SK-N-SH treated with all-trans-retinoic acid at 6 μM for 48 hours (cell line): ENCODE results near the gene KIF24.

Source experiments
- ATAC-seq: fragments of 200-7000 bp; cut with Tn5 transposase; 3 replicates; pipeline ENCODE4 v1.9.1; 2020; ENCODE audit warnings: mild to moderate bottlenecking, moderate library complexity
- CSDC2 ChIP-seq: fragments of 250-450 bp; sonication (Bioruptor Pico); IDR thresholded peaks from 2 replicates; pipeline ENCODE4 v1.5.0; 2020; ENCODE audit warnings: mild to moderate bottlenecking, moderate library complexity
- ESRRG ChIP-seq: fragments of 250-450 bp; sonication (Bioruptor Pico); IDR thresholded peaks from 2 replicates; pipeline ENCODE4 v1.6.1; 2021; ENCODE audit warnings: mild to moderate bottlenecking
- GLIS3 ChIP-seq: fragments of 250-450 bp; sonication (Bioruptor Pico); IDR thresholded peaks from 2 replicates; pipeline ENCODE4 v1.5.0; 2020; ENCODE audit warnings: mild to moderate bottlenecking, moderate library complexity
- ISL1 ChIP-seq: fragments of 250-450 bp; sonication (Bioruptor Pico); IDR thresholded peaks from 2 replicates; pipeline ENCODE4 v2.1.2; 2022; ENCODE audit warnings: mild to moderate bottlenecking, moderate library complexity
- OSR1 ChIP-seq: fragments of 250-450 bp; sonication (Bioruptor Pico); IDR thresholded peaks from 2 replicates; pipeline ENCODE4 v1.8.0; 2022; ENCODE audit warnings: moderate library complexity, mild to moderate bottlenecking, inconsistent platforms
- PPARA ChIP-seq: fragments of 250-450 bp; sonication (Bioruptor Pico); IDR thresholded peaks from 2 replicates; pipeline ENCODE4 v1.5.0; 2020; ENCODE audit warnings: mild to moderate bottlenecking, borderline replicate concordance
- SNAI2 ChIP-seq: fragments of 250-450 bp; sonication (Bioruptor Pico); IDR thresholded peaks from 2 replicates; pipeline ENCODE4 v1.5.0; 2020; ENCODE audit warnings: mild to moderate bottlenecking, moderate library complexity
- TCF4 ChIP-seq: fragments of 250-450 bp; sonication (Bioruptor Pico); IDR thresholded peaks from 2 replicates; pipeline ENCODE4 v1.8.0; 2021; ENCODE audit warnings: mild to moderate bottlenecking, moderate library complexity, borderline replicate concordance
- TOX ChIP-seq: fragments of 250-450 bp; sonication (Bioruptor Pico); IDR thresholded peaks from 2 replicates; pipeline ENCODE4 v1.8.0; 2021; ENCODE audit warnings: mild to moderate bottlenecking, moderate library complexity, borderline replicate concordance
- ZC3H10 ChIP-seq: fragments of 250-450 bp; sonication (Bioruptor Pico); IDR thresholded peaks from 2 replicates; pipeline ENCODE4 v1.5.1; 2021; ENCODE audit warnings: mild to moderate bottlenecking, moderate library complexity
- ZFP30 ChIP-seq: fragments of 450-650 bp; formaldehyde crosslinking; IDR thresholded peaks from 2 replicates; pipeline ENCODE4 v1.5.0; 2022; ENCODE audit warnings: mild to moderate bottlenecking, moderate library complexity
- ZNF565 ChIP-seq: fragments of 450-650 bp; formaldehyde crosslinking; conservative IDR thresholded peaks from 2 replicates; pipeline ENCODE4 v1.5.0; 2020; ENCODE audit warnings: low read depth, mild to moderate bottlenecking, moderate library complexity
- ZNF8 ChIP-seq: fragments of 450-650 bp; formaldehyde crosslinking; IDR thresholded peaks from 2 replicates; pipeline ENCODE4 v1.5.0; 2020; ENCODE audit warnings: mild to moderate bottlenecking, moderate library complexity
- TF ChIP-seq, protein P1 (sequence below): fragments of 250-450 bp; sonication (Bioruptor Pico); IDR thresholded peaks from 2 replicates; pipeline ENCODE4 v1.5.0; 2020; ENCODE audit warnings: mild to moderate bottlenecking, moderate library complexity
- TF ChIP-seq, protein P2 (sequence below): fragments of 250-450 bp; sonication (Bioruptor Pico); IDR thresholded peaks from 2 replicates; pipeline ENCODE4 v1.8.0; 2021; ENCODE audit warnings: low read depth, mild to moderate bottlenecking, moderate library complexity, borderline replicate concordance
- TF ChIP-seq, protein P3 (sequence below): fragments of 250-450 bp; sonication (Bioruptor Pico); IDR thresholded peaks from 2 replicates; pipeline ENCODE4 v1.5.1; 2021; ENCODE audit warnings: mild to moderate bottlenecking, moderate library complexity
- TF ChIP-seq, protein P4 (sequence below): fragments of 250-450 bp; sonication (Bioruptor Pico); IDR thresholded peaks from 2 replicates; pipeline ENCODE4 v1.8.0; 2020; ENCODE audit warnings: mild to moderate bottlenecking, moderate library complexity, borderline replicate concordance

The KIF24 gene

DNA sequence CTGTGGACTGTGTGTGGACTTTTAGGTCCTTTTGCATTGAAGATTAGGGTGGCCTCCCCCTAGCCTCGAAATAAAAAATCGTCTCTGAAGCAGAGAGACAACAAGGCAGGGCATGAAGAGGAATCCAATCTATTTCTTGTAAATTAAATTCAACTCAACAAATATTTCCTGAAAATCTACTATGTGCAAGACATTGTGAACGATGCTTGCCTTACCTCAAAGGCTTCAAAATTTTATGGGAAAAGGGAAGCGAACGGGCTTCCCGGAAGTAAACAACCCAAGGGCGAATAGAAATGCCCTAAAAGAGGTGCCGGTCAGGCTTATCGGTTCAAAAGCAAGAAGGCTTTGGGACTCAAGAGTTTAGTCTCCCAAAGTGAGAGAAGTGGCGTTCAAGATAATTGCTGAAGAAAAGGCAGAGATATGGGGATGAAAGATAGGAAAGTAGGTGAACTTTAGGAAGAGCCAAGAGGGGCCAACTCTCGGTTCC, 525 bp downstream of the KIF24 start:
- peak; percentile 5; the same call in 2 of the 3 replicates for ATAC-seq
- TF ChIP-seq CSDC2 (CRISPR knock-in tag): 0 out of 2 replicates have a peak, but pooled peaks have one; percentile 20
- TF ChIP-seq, protein P1, sequence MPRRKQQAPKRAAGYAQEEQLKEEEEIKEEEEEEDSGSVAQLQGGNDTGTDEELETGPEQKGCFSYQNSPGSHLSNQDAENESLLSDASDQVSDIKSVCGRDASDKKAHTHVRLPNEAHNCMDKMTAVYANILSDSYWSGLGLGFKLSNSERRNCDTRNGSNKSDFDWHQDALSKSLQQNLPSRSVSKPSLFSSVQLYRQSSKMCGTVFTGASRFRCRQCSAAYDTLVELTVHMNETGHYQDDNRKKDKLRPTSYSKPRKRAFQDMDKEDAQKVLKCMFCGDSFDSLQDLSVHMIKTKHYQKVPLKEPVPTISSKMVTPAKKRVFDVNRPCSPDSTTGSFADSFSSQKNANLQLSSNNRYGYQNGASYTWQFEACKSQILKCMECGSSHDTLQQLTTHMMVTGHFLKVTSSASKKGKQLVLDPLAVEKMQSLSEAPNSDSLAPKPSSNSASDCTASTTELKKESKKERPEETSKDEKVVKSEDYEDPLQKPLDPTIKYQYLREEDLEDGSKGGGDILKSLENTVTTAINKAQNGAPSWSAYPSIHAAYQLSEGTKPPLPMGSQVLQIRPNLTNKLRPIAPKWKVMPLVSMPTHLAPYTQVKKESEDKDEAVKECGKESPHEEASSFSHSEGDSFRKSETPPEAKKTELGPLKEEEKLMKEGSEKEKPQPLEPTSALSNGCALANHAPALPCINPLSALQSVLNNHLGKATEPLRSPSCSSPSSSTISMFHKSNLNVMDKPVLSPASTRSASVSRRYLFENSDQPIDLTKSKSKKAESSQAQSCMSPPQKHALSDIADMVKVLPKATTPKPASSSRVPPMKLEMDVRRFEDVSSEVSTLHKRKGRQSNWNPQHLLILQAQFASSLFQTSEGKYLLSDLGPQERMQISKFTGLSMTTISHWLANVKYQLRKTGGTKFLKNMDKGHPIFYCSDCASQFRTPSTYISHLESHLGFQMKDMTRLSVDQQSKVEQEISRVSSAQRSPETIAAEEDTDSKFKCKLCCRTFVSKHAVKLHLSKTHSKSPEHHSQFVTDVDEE (CRISPR knock-in tag): no peak

DNA sequence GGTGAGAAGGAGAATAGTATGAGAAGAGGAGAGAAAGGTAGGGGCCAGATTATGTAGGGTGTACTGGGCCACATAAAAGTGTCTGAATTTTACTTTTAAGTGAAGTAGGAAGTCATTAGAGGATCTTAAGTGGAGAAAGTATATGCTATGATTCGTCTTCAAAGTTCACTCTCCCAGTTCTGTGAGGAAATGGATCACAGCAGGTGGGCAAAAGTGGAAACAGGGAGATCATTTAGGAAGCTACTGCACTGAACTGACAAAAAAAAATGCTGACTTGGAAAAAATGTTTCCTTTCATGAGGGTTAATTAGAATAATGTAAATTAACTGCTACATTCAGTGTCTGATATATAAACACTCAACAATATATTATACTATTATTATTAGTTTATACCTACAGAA, 2.4 kb downstream of the KIF24 start:
- TF ChIP-seq SNAI2 (no peak), TOX (CRISPR knock-in tag) (no peak), ZNF565 (CRISPR knock-in tag) (no peak), TCF4 (CRISPR knock-in tag) (no peak), ESRRG (no peak), ZC3H10 (CRISPR knock-in tag) (no peak), OSR1 (CRISPR knock-in tag) (no peak), ZFP30 (CRISPR knock-in tag) (no peak), GLIS3 (CRISPR knock-in tag) (no peak), CSDC2 (CRISPR knock-in tag) (no peak), PPARA (no peak)
- TF ChIP-seq, protein P2, sequence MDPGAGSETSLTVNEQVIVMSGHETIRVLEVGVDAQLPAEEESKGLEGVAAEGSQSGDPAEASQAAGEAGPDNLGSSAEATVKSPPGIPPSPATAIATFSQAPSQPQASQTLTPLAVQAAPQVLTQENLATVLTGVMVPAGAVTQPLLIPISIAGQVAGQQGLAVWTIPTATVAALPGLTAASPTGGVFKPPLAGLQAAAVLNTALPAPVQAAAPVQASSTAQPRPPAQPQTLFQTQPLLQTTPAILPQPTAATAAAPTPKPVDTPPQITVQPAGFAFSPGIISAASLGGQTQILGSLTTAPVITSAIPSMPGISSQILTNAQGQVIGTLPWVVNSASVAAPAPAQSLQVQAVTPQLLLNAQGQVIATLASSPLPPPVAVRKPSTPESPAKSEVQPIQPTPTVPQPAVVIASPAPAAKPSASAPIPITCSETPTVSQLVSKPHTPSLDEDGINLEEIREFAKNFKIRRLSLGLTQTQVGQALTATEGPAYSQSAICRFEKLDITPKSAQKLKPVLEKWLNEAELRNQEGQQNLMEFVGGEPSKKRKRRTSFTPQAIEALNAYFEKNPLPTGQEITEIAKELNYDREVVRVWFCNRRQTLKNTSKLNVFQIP (CRISPR knock-in tag): no peak
- TF ChIP-seq, protein P3, sequence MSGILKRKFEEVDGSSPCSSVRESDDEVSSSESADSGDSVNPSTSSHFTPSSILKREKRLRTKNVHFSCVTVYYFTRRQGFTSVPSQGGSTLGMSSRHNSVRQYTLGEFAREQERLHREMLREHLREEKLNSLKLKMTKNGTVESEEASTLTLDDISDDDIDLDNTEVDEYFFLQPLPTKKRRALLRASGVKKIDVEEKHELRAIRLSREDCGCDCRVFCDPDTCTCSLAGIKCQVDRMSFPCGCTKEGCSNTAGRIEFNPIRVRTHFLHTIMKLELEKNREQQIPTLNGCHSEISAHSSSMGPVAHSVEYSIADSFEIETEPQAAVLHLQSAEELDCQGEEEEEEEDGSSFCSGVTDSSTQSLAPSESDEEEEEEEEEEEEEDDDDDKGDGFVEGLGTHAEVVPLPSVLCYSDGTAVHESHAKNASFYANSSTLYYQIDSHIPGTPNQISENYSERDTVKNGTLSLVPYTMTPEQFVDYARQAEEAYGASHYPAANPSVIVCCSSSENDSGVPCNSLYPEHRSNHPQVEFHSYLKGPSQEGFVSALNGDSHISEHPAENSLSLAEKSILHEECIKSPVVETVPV (CRISPR knock-in tag): no peak
- TF ChIP-seq, protein P1 (CRISPR knock-in tag): no peak
- TF ChIP-seq, all 23 proteins: peak for 0
- no peak for ATAC-seq

DNA sequence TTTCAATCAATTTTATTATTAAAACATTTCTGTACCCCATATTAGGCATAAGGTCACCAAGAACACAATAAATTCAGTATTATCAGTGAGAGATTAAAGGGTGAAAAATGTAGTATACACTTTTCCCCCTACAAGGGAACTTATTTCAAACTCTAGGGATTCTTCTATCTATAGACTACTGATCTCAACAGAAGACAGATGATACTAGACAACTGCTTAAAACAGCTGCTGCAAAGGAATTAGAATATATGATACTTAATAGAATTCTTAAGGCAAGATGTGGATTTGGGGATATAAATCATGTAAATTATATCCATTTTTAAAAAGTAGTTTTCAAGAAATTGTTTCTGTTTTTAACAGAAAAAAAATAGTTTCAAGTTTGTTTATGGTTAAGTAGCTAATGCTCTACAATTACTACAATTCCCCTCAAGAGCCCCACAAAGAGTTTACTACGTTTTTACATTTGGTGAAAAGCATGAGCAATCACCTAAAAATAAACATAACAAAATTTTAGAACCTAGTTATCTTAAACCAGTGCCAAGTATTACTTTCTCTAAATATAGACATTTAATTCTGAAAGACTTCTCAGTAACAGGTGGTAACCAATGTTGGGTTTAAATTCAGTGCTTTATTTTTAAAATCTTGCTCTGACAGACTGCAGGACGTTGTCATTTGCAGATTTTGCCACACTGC, 6.0 kb downstream of the KIF24 start:
- no peak for ATAC-seq
- TF ChIP-seq, protein P3 (CRISPR knock-in tag): no peak
- TF ChIP-seq ISL1 (CRISPR knock-in tag) (no peak), ZNF8 (CRISPR knock-in tag) (no peak)
- TF ChIP-seq, protein P4, sequence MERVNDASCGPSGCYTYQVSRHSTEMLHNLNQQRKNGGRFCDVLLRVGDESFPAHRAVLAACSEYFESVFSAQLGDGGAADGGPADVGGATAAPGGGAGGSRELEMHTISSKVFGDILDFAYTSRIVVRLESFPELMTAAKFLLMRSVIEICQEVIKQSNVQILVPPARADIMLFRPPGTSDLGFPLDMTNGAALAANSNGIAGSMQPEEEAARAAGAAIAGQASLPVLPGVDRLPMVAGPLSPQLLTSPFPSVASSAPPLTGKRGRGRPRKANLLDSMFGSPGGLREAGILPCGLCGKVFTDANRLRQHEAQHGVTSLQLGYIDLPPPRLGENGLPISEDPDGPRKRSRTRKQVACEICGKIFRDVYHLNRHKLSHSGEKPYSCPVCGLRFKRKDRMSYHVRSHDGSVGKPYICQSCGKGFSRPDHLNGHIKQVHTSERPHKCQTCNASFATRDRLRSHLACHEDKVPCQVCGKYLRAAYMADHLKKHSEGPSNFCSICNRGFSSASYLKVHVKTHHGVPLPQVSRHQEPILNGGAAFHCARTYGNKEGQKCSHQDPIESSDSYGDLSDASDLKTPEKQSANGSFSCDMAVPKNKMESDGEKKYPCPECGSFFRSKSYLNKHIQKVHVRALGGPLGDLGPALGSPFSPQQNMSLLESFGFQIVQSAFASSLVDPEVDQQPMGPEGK: no peak
